NCI-H146 treated with DMSO at 0.1 percent for 48 hours (cell line): Measurements from ENCODE around the gene GOLIM4.
"Not testable (repeated sequence)": the region's sequence is repeated elsewhere in the genome, so short reads cannot be mapped to it uniquely, and the experiment has no call there.

Experiments used
- DNase-seq: peaks from one replicate; lab custom pipeline; 2025; ENCODE audit not compliant: unreplicated experiment; lab: John Stamatoyannopoulos, UW

GOLIM4 gene

GRCh38 chr3:168073842-168074605, 21.7 kb downstream of the GOLIM4 start:
- DNase-seq = no peak

GRCh38 chr3:168072323-168072650, 23.4 kb downstream of the GOLIM4 start:
- DNase-seq = no peak

DNA sequence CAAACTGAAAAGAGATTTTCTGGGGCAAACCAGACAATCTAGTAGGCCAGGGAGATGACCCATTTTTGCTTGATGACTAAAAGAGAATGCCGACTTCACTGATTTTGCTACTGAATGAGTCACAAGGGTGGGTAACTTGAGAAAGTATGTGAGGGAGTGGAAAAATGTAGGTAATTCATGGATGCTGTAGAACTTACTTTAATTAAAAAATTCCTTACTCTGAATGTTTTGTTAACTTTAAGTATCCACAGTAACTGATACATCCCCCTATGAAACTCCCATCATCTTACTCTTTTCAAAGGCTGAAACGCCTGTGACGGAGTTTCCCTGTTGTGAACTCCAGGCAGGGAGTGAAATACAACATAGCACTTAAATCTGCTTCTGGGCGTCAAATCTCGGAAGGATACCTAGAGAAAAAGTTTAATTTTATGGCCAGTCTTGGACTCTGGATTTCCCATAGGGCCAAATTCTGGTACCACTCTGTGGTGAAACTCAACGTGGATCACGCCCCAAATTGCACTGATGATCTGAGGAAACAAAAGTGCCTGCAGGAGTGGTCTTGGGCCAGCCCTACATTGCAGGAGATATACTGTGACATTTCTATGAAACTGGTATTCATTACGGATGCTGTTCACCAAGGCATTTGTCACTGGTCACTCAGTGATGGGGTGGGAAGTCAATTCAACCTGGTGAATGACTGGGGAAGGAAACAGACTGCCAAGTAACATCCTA, 24.0 kb downstream of the GOLIM4 start:
- no peak for DNase-seq

- DNase-seq = no peak
Observed at GRCh38 chr3:168070919-168071318, 24.8 kb downstream of the GOLIM4 start.

GRCh38 chr3:168068346-168068745, 27.4 kb downstream of the GOLIM4 start:
- no peak for DNase-seq

- DNase-seq = no peak
Observed at GRCh38 chr3:168066882-168067281, 28.8 kb downstream of the GOLIM4 start.

DNA sequence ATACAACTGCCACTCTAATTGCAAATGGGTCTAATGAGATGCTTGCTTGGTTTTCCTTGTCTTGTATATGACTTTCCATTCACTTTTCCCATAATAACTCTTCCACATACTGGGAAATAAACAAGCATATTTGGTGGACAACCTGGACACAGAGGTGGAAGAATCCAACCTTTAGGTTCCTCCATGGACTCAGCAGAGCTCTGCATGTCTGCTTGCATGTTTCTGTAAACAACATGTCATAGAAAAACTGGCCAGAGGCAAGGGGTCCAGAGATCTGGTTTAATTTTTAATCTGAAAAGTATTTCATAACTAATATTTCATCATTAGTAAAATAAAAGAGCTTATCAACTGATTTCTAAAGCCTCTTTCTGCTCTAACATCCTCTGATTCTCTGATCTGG, 30.2 kb downstream of the GOLIM4 start:
- DNase-seq = no peak

DNA sequence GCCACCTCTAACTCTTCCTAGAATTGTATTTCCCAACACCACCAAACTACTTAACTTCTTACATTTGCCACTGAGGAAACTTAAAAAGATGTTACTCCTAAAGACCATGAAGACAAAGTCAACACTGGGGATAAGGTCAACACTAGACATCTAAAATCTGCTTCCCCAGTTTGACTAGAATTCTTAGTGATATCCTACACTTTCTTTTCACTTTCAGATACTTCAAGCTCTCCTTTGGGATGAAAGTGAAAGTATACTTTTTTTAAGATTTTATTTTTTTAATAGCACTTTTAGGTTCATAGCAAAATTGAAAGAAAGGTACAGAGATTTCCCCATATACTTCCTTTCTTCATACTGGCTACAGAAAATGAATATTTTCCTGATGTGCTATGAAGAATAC, 32.6 kb downstream of the GOLIM4 start:
- no peak for DNase-seq

DNA sequence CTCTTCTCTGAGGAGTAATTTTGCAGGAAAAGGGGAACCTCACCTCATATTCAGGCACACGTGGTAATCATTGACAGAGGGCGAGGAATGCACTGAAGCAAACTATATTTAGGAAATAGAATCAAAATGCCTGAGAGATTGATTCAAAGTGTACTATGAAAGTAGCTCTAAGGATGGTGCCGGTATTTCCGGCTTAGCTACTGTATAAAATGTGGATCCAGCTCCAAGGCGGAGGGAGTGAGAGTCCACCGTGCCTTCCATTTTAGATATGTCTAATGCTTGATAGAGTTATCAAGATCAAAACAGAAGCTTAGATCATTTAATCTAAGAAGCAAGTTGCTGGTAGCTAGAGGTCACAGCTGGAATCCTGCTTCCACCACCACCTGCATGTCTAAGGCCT, 33.0 kb downstream of the GOLIM4 start:
- no peak for DNase-seq

- DNase-seq = no peak
Observed at GRCh38 chr3:168061332-168061996, 34.3 kb downstream of the GOLIM4 start.

DNA sequence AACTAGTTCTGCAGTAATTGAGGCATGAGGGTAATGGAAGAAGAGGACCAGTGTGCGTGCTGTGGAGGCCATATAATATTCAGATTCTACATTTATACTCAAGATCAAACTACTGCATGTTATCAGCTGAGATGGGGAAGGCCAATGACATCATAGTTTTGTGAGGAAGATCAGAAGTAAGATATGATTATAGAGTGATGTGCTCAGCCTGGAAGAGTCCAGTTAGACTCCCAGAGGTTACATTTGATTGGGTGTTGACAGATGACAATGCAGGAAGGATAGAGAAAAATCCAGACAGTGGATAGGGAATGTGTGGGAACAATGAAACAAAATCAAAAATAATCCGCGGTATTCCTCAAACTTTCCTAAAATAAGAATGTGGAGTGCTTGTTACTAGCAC, 35.4 kb downstream of the GOLIM4 start:
- no peak for DNase-seq

- no peak for DNase-seq
Observed at GRCh38 chr3:168058481-168058880, 37.2 kb downstream of the GOLIM4 start.

GRCh38 chr3:168056398-168057230, 39.1 kb downstream of the GOLIM4 start:
- not testable (repeated sequence) for DNase-seq

DNA sequence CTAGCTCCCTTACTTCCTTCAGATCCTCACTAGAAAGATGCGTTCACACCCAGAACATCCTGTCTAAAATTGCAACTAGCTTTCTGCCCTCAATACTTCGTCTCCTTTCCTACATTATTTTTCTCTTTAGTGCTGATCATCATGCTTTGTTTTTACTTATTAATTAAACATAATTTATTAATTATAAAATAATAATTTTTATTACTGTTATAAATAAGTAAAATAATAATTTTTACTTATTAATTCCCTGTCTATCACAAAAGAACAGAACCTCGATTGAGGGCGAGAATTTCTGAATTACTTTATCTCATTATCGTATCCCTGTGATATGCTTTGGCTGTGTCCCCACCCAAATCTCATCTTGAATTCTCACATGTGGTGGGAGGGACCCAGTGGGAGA, 41.3 kb downstream of the GOLIM4 start:
- DNase-seq = no peak

- DNase-seq = no peak
Observed at GRCh38 chr3:168053115-168053514, 42.6 kb downstream of the GOLIM4 start.

- no peak for DNase-seq
Observed at GRCh38 chr3:168052515-168052914, 43.2 kb downstream of the GOLIM4 start.

GRCh38 chr3:168051531-168052471, 43.9 kb downstream of the GOLIM4 start:
- DNase-seq = no peak

GRCh38 chr3:168051070-168051469, 44.7 kb downstream of the GOLIM4 start:
- DNase-seq = no peak

DNA sequence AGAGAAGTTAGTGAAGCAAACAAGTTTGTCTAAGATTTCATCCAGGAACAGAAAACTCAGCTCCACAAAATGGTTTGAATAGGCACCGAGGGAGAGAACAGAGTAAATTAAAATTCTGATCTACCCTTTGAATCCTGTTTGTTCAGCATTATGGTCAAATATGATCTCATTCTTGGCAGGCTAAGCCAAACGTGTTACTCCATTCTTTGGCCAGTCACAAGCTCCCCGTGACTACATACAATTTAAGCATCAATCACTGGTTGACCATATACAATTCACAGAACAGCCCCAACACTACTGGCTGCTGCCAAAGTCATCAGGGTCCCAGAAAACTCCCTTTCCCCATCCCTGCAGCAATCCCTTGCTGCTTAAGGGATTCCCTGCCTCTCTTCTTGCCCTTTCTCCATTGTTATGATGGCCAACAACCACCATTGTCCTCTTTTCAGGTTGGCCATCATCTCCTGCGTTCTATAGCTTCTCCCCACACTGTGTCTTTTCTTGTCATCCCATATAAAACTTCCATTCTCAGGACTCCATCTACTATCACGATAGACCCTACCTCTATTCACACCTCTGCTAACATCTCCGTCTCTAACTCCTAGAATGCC, 46.3 kb downstream of the GOLIM4 start:
- DNase-seq = no peak
